NCI-H2081 (cell line): ENCODE results near the gene ZNF521.

Experiments used
- DNase-seq, 2 experiments: peaks; one replicate each; lab custom pipeline; 2025; lab: John Stamatoyannopoulos, UW

ZNF521 gene

GRCh38 chr18:25250474-25250851, 101.5 kb downstream of the ZNF521 start:
- DNase-seq: no peak

GRCh38 chr18:25248755-25249154, 103.2 kb downstream of the ZNF521 start:
- DNase-seq: no peak

- DNase-seq: no peak
Measured at GRCh38 chr18:25247725-25248124, 104.2 kb downstream of the ZNF521 start.

- no peak for DNase-seq
Measured at GRCh38 chr18:25244924-25245698, 106.9 kb downstream of the ZNF521 start.

- DNase-seq: no peak
Measured at GRCh38 chr18:25244170-25244569, 107.8 kb downstream of the ZNF521 start.

GRCh38 chr18:25243754-25244153, 108.2 kb downstream of the ZNF521 start:
- no peak for DNase-seq

GRCh38 chr18:25243257-25243656, 108.7 kb downstream of the ZNF521 start:
- no peak for DNase-seq

GRCh38 chr18:25240420-25240770, 111.6 kb downstream of the ZNF521 start:
- no peak for DNase-seq

- DNase-seq: no peak
Measured at GRCh38 chr18:25239581-25240419, 112.2 kb downstream of the ZNF521 start.

- DNase-seq: no peak
Measured at GRCh38 chr18:25239151-25239550, 112.8 kb downstream of the ZNF521 start.

- no peak for DNase-seq
Measured at GRCh38 chr18:25237571-25238267, 114.2 kb downstream of the ZNF521 start.

GRCh38 chr18:25236736-25237135, 115.2 kb downstream of the ZNF521 start:
- DNase-seq: no peak

- DNase-seq: no peak
Measured at GRCh38 chr18:25235401-25236042, 116.4 kb downstream of the ZNF521 start.

- no peak for DNase-seq
Measured at GRCh38 chr18:25234740-25235345, 117.1 kb downstream of the ZNF521 start.

GRCh38 chr18:25234322-25234639, 117.7 kb downstream of the ZNF521 start:
- DNase-seq: no peak

- no peak for DNase-seq
Measured at GRCh38 chr18:25233528-25234321, 118.2 kb downstream of the ZNF521 start.

- DNase-seq: no peak
Measured at GRCh38 chr18:25231327-25231691, 120.7 kb downstream of the ZNF521 start.

GRCh38 chr18:25230658-25231326, 121.2 kb downstream of the ZNF521 start:
- no peak for DNase-seq

- DNase-seq: no peak
Measured at GRCh38 chr18:25229920-25230319, 122.0 kb downstream of the ZNF521 start.

- peak; percentile 28 to 61 for DNase-seq
Measured at GRCh38 chr18:25229081-25229480, 122.9 kb downstream of the ZNF521 start.

GRCh38 chr18:25228410-25228809, 123.6 kb downstream of the ZNF521 start:
- no peak for DNase-seq
